HepG2 (cell line): ENCODE results near the gene TANGO6. TPM values are rescaled to one million over a fixed set of nuclear protein-coding genes. Genes with fewer than 3 reads are reported as not detected.

Source experiments
- AHDC1 ChIP-seq: sonication (generic); formaldehyde crosslinking; IDR thresholded peaks from 2 replicates; pipeline ENCODE4 v1.5.1; 2020; ENCODE audit warnings: mild to moderate bottlenecking, missing genetic modification reagents, borderline replicate concordance
- ARNT2 ChIP-seq: sonication (generic); formaldehyde crosslinking; IDR thresholded peaks from 2 replicates; pipeline ENCODE4 v1.8.0; 2022; ENCODE audit warnings: mild to moderate bottlenecking, low read depth, missing genetic modification reagents, moderate library complexity
- BHLHE40 ChIP-seq: IDR thresholded peaks from 2 replicates; pipeline ENCODE4 v1.6.1; 2011; ENCODE audit warnings: low read length, improper control_type of control experiment
- FLYWCH1 ChIP-seq: sonication (generic); formaldehyde crosslinking; IDR thresholded peaks from 2 replicates; pipeline ENCODE4 v1.8.1; 2023; ENCODE audit warnings: mild to moderate bottlenecking, missing genetic modification reagents
- GTF2F1 ChIP-seq: fragments of 150-350 bp; IDR thresholded peaks from 2 replicates; pipeline ENCODE4 v1.6.1; 2014; ENCODE audit warnings: low read length
- SKIL ChIP-seq: sonication (generic); formaldehyde crosslinking; IDR thresholded peaks from 2 replicates; pipeline ENCODE4 v1.8.0; 2022; ENCODE audit warnings: missing genetic modification reagents, mild to moderate bottlenecking, moderate library complexity, borderline replicate concordance
- STAT6 ChIP-seq: sonication (generic); formaldehyde crosslinking; IDR thresholded peaks from 2 replicates; pipeline ENCODE4 v1.4.0; 2020; ENCODE audit warnings: missing genetic modification reagents, mild to moderate bottlenecking, borderline replicate concordance
- ZBTB44 ChIP-seq: sonication (generic); formaldehyde crosslinking; IDR thresholded peaks from 2 replicates; pipeline ENCODE4 v1.4.0; 2020; ENCODE audit warnings: missing genetic modification reagents
- ZNF12 ChIP-seq: sonication (generic); formaldehyde crosslinking; IDR thresholded peaks from 2 replicates; pipeline ENCODE4 v1.5.0; 2020; ENCODE audit warnings: missing genetic modification reagents
- ZNF710 ChIP-seq: sonication (generic); formaldehyde crosslinking; IDR thresholded peaks from 2 replicates; pipeline ENCODE4 v1.5.0; 2020; ENCODE audit warnings: mild to moderate bottlenecking, missing genetic modification reagents, borderline replicate concordance
- ZSCAN5A ChIP-seq: sonication (generic); formaldehyde crosslinking; IDR thresholded peaks from 2 replicates; pipeline ENCODE4 v1.8.0; 2022; ENCODE audit warnings: mild to moderate bottlenecking, missing genetic modification reagents, borderline replicate concordance
- polyA plus RNA-seq, 8 experiments: library from polyadenylated mRNA; depleted of rRNA in 3 of 8; stranded (reverse) in 7 of 8; unstranded in 1 of 8; fragments of >200 nt; fragmentation: Illumina TruSeq in 4 of 8; extraction: Trizol in 4 of 8; gene quantifications; 2 replicates each; pipeline versions ENCODE4 v1.2.1 to v1.2.3, GENCODE V29; 2011 to 2016; ENCODE audit warnings: low read depth in 4 of 8, missing spikeins in 1 of 8, mixed read lengths in 1 of 8; ENCODE audit not compliant: insufficient read depth in 1 of 8
- total RNA-seq, 5 experiments: library from RNA; depleted of rRNA; stranded (reverse); fragments of >200 nt; fragmentation: Illumina TruSeq; extraction: Trizol; gene quantifications; 2 replicates each; pipeline ENCODE4 v1.2.3, GENCODE V29; 2016; ENCODE audit warnings: low read depth in 1 of 5

Gene TANGO6
- total and polyA plus RNA-seq, 2 of the 13 experiments (the other 11 are each of a cell fraction or from before 2014, with no cell fraction given): 7.2 to 13.3 TPM

- 0 out of 2 replicates have a peak, but pooled peaks have one; percentile 30 for TF ChIP-seq SKIL
- TF ChIP-seq FLYWCH1 (CRISPR knock-in tag): no peak
- TF ChIP-seq GTF2F1: no peak
- no peak for TF ChIP-seq ZSCAN5A
- peak; percentile 53; the same call in 1 of the 2 replicates for TF ChIP-seq AHDC1
- TF ChIP-seq ARNT2: no peak
- TF ChIP-seq STAT6 (CRISPR knock-in tag): no peak
- TF ChIP-seq ZNF12 (CRISPR knock-in tag): no peak
- TF ChIP-seq ZBTB44 (CRISPR knock-in tag): no peak
- TF ChIP-seq BHLHE40: no peak
- no peak for TF ChIP-seq ZNF710 (CRISPR knock-in tag)
These were observed 196.1 kb downstream of the TANGO6 start (continued) for GRCh38 chr16:69039333-69039941.
